Measurements from ENCODE around the gene CNTN6.

CNTN6 gene

GRCh38 chr3:1092771-1093170 is at the start of gene CNTN6:
TSS of gene CNTN6 (plus strand) at chr3:1093024. CDS start at chr3:1148009, 54,985 bp downstream.
- DNase-seq (ENCODE audit: low read depth), result no peak

GRCh38 chr3:1048558-1048957 is 44.3 kb upstream of the CNTN6 start:
- no peak for DNase-seq (ENCODE audit: low read depth)

GRCh38 chr3:1055870-1056269 is 37.0 kb upstream of the CNTN6 start:
- DNase-seq (ENCODE audit: low read depth), result no peak

GRCh38 chr3:1056744-1057143 is 36.1 kb upstream of the CNTN6 start:
- DNase-seq (ENCODE audit: low read depth), result no peak

- no peak for DNase-seq (ENCODE audit: low read depth)
These were observed 35.4 kb upstream of the CNTN6 start for GRCh38 chr3:1057436-1057835.

- no peak for DNase-seq (ENCODE audit: low read depth)
These were observed 23.8 kb upstream of the CNTN6 start for GRCh38 chr3:1068985-1069384.

- no peak for DNase-seq (ENCODE audit: low read depth)
These were observed 20.8 kb upstream of the CNTN6 start for GRCh38 chr3:1072041-1072440.

GRCh38 chr3:1079662-1080061 is 13.2 kb upstream of the CNTN6 start:
- no peak for DNase-seq (ENCODE audit: low read depth)

- no peak for DNase-seq (ENCODE audit: low read depth)
These were observed 10.7 kb upstream of the CNTN6 start for GRCh38 chr3:1082108-1082507.

- DNase-seq (ENCODE audit: low read depth), result no peak
These were observed 5.7 kb upstream of the CNTN6 start for GRCh38 chr3:1087066-1087560.

GRCh38 chr3:1088503-1088902 is 4.3 kb upstream of the CNTN6 start:
- no peak for DNase-seq (ENCODE audit: low read depth)

- no peak for DNase-seq (ENCODE audit: low read depth)
These were observed 1.5 kb upstream of the CNTN6 start for GRCh38 chr3:1091286-1091685.

GRCh38 chr3:1092061-1092460 is 763 bp upstream of the CNTN6 start:
- DNase-seq (ENCODE audit: low read depth), result no peak

- DNase-seq (ENCODE audit: low read depth), result no peak
These were observed 393 bp downstream of the CNTN6 start for GRCh38 chr3:1093217-1093616.

GRCh38 chr3:1103525-1103924 is 10.7 kb downstream of the CNTN6 start:
- DNase-seq (ENCODE audit: low read depth), result no peak

GRCh38 chr3:1117843-1118473 is 25.1 kb downstream of the CNTN6 start:
- no peak for DNase-seq (ENCODE audit: low read depth)

GRCh38 chr3:1131166-1131565 is 38.3 kb downstream of the CNTN6 start:
- no peak for DNase-seq (ENCODE audit: low read depth)

GRCh38 chr3:1135194-1135593 is 42.4 kb downstream of the CNTN6 start:
- no peak for DNase-seq (ENCODE audit: low read depth)

GRCh38 chr3:1138036-1138435 is 45.2 kb downstream of the CNTN6 start:
- no peak for DNase-seq (ENCODE audit: low read depth)

- DNase-seq (ENCODE audit: low read depth), result no peak
These were observed 46.2 kb downstream of the CNTN6 start for GRCh38 chr3:1139071-1139470.

- no peak for DNase-seq (ENCODE audit: low read depth)
These were observed 54.5 kb downstream of the CNTN6 start for GRCh38 chr3:1147326-1147725.

- DNase-seq (ENCODE audit: low read depth), result no peak
These were observed 55.0 kb downstream of the CNTN6 start for GRCh38 chr3:1147819-1148218.

- no peak for DNase-seq (ENCODE audit: low read depth)
These were observed 71.3 kb downstream of the CNTN6 start for GRCh38 chr3:1164101-1164500.

- DNase-seq (ENCODE audit: low read depth), result no peak
These were observed 78.5 kb downstream of the CNTN6 start for GRCh38 chr3:1171320-1171719.
